Kidney epithelial cell (primary cell): ENCODE data around the gene F2. TPM values are rescaled to one million over a fixed set of nuclear protein-coding genes. Genes with fewer than 3 reads are reported as not detected.

Experiments
- DNase-seq: peaks from one replicate; pipeline ENCODE4 v3.0.0-alpha.2; 2010; ENCODE audit warnings: low read depth
- H3K27me3 ChIP-seq: 2 replicates; pipeline ENCODE4 v1.6.0; 2011; ENCODE audit warnings: low read length; ENCODE audit not compliant: control insufficient read depth, insufficient read depth
- H3K36me3 ChIP-seq: 2 replicates; pipeline ENCODE4 v1.5.1; 2011; ENCODE audit warnings: low read length; ENCODE audit not compliant: control insufficient read depth, insufficient read depth
- H3K4me3 ChIP-seq: 2 replicates; pipeline ENCODE4 v1.5.1; 2011; ENCODE audit warnings: low read depth, mild to moderate bottlenecking, control low read depth, low read length
- CTCF ChIP-seq: IDR thresholded peaks from 2 replicates; pipeline ENCODE4 v1.5.1; 2011; ENCODE audit warnings: mild to moderate bottlenecking, moderate library complexity, low read length, control low read depth, inconsistent platforms; ENCODE audit not compliant: insufficient read depth, poor library complexity, severe bottlenecking
- total RNA-seq: library from RNA; depleted of rRNA; stranded (reverse); fragments of >200 nt; gene quantifications from 2 replicates; pipeline ENCODE4 v1.2.3, GENCODE V29; 2015

The F2 gene
- total RNA-seq, 1 donor from 2014 or later: not detected

GRCh38 chr11:46697303-46697702, 21.7 kb upstream of the F2 start:
- no peak for DNase-seq
- no peaks in the 10 kb centered on the region for H3K27me3 ChIP-seq
- H3K4me3 ChIP-seq: no peak overlapping the region
- H3K36me3 ChIP-seq: peaks cover 4% of the 10 kb centered on the region
- TF ChIP-seq CTCF: no peak

GRCh38 chr11:46697723-46698122, 21.3 kb upstream of the F2 start:
- no peak for TF ChIP-seq CTCF
- no peak for DNase-seq
- Histone ChIP-seq H3K27me3 (no peaks in the 10 kb centered on the region), H3K4me3 (no peak overlapping the region), H3K36me3 (peaks cover 4% of the 10 kb centered on the region)

- no peak for DNase-seq
- H3K4me3 ChIP-seq: no peak overlapping the region
- no peaks in the 10 kb centered on the region for H3K27me3 ChIP-seq
Observed at GRCh38 chr11:46698597-46698996, 20.4 kb upstream of the F2 start.

GRCh38 chr11:46700241-46701077, 18.6 kb upstream of the F2 start, which contains the start of the genes ARHGAP1 and ZNF408:
Gene ARHGAP1 (minus strand): TSS chr11:46700619. CDS start chr11:46696107, 4,512 bp downstream.
Gene ZNF408 (plus strand): TSS chr11:46701031. CDS start chr11:46701048, 17 bp downstream.
- no peak for TF ChIP-seq CTCF
- H3K36me3 ChIP-seq: peaks cover 4% of the 10 kb centered on the region
- no peaks in the 10 kb centered on the region for H3K27me3 ChIP-seq
- peak within 1 kb of the TSS; percentile 69 for H3K4me3 ChIP-seq
- DNase-seq: peak; percentile 94

More at GRCh38 chr11:46698597-46698996, 20.4 kb upstream of the F2 start:
- peaks cover 4% of the 10 kb centered on the region for H3K36me3 ChIP-seq
- no peak for TF ChIP-seq CTCF

- H3K27me3 ChIP-seq: no peaks in the 10 kb centered on the region
- peak overlapping the region; percentile 69 for H3K4me3 ChIP-seq
- peaks cover 1% of the 10 kb centered on the region for H3K36me3 ChIP-seq
- no peak for DNase-seq
- no peak for TF ChIP-seq CTCF
Observed at GRCh38 chr11:46701078-46701654, 17.8 kb upstream of the F2 start.
